IMR-90 (cell line): Measurements from ENCODE around the gene ZBTB1. TPM values are rescaled to one million over a fixed set of nuclear protein-coding genes. Genes with fewer than 3 reads are reported as not detected.
A peak's percentile ranks its signal among the peaks of the same experiment; 100 is the strongest.

Experiments used
- ATAC-seq: fragments of 200-7000 bp; cut with Tn5 transposase; 2 replicates; pipeline ENCODE4 v1.9.1; 2020; ENCODE audit warnings: low read depth, mild to moderate bottlenecking, moderate library complexity
- BruUV-seq: library from RNA; stranded (reverse); fragments of 400-500 nt; replicated peaks from 2 replicates; lab custom pipeline; 2021; lab: Mats Ljungman, UMichigan
- CTCF ChIA-PET: fragments of 300-600 bp; formaldehyde crosslinking; extraction: SDS; loops from one replicate; lab custom pipeline; 2021; ENCODE audit warnings: antibody characterized with exemption; lab: Yijun Ruan, JAX
- POLR2A ChIA-PET: fragments of 300-600 bp; sonication (Branson Sonifier 250); formaldehyde crosslinking; loops from one replicate; lab custom pipeline; 2022; ENCODE audit warnings: antibody characterized with exemption; ENCODE audit not compliant: unreplicated experiment; lab: Charles Lee
- DNase-seq: peaks from one replicate; pipeline ENCODE4 v3.0.0; 2013
- H2AFZ ChIP-seq: replicated peaks from 2 replicates; pipeline ENCODE3; 2013; ENCODE audit warnings: low read length, mild to moderate bottlenecking; ENCODE audit not compliant: poor library complexity
- H2AK5ac ChIP-seq: 2 replicates; pipeline ENCODE4 v1.6.1; 2013; ENCODE audit warnings: low read depth, low read length, inconsistent platforms
- H2AK9ac ChIP-seq: replicated peaks from 2 replicates; pipeline ENCODE3; 2013; ENCODE audit warnings: mild to moderate bottlenecking, low read depth, low read length, moderate library complexity; ENCODE audit not compliant: poor library complexity
- H2BK120ac ChIP-seq: 2 replicates; pipeline ENCODE4 v1.6.1; 2013; ENCODE audit warnings: low read depth, low read length, inconsistent platforms
- H2BK15ac ChIP-seq: 3 replicates; pipeline ENCODE4 v1.6.1; 2013; ENCODE audit warnings: low read depth, low read length, inconsistent platforms
- H2BK20ac ChIP-seq: 2 replicates; pipeline ENCODE4 v1.6.1; 2013; ENCODE audit warnings: low read depth, mild to moderate bottlenecking, inconsistent platforms, low read length, moderate library complexity
- H2BK5ac ChIP-seq: 2 replicates; pipeline ENCODE4 v1.6.1; 2013; ENCODE audit warnings: mild to moderate bottlenecking, low read depth, low read length, inconsistent platforms; ENCODE audit not compliant: poor library complexity, severe bottlenecking
- H3K14ac ChIP-seq: replicated peaks from 2 replicates; pipeline ENCODE4 v1.6.1; 2013; ENCODE audit warnings: low read depth, low read length, inconsistent platforms
- H3K18ac ChIP-seq: 2 replicates; pipeline ENCODE4 v1.6.1; 2013; ENCODE audit warnings: low read depth, low read length, control low read depth
- H3K23ac ChIP-seq: 2 replicates; pipeline ENCODE4 v1.6.1; 2013; ENCODE audit warnings: low read depth, low read length, inconsistent platforms
- H3K27ac ChIP-seq: 2 replicates; pipeline ENCODE4 v1.5.1; 2013; ENCODE audit warnings: mild to moderate bottlenecking, control low read depth, low read length; ENCODE audit not compliant: insufficient read depth
- H3K27me3 ChIP-seq: 2 replicates; pipeline ENCODE4 v1.6.1; 2013; ENCODE audit warnings: low read length; ENCODE audit not compliant: control insufficient read depth, insufficient read depth
- H3K36me3 ChIP-seq: 2 replicates; pipeline ENCODE4 v1.6.1; 2013; ENCODE audit warnings: low read length, mixed read lengths; ENCODE audit not compliant: control insufficient read depth, insufficient read depth
- H3K4ac ChIP-seq: 2 replicates; pipeline ENCODE4 v1.6.1; 2013; ENCODE audit warnings: low read depth, low read length, inconsistent platforms
- H3K4me1 ChIP-seq: 2 replicates; pipeline ENCODE4 v1.6.1; 2013; ENCODE audit warnings: low read length, mixed read lengths; ENCODE audit not compliant: control insufficient read depth, insufficient read depth
- H3K4me2 ChIP-seq: 2 replicates; pipeline ENCODE4 v1.6.1; 2013; ENCODE audit warnings: low read depth, mild to moderate bottlenecking, control low read depth, low read length, moderate library complexity
- H3K4me3 ChIP-seq: 2 replicates; pipeline ENCODE4 v1.5.1; 2013; ENCODE audit warnings: low read depth, mild to moderate bottlenecking, control low read depth, low read length, moderate library complexity; ENCODE audit not compliant: insufficient read depth
- H3K56ac ChIP-seq: 2 replicates; pipeline ENCODE4 v1.6.1; 2013; ENCODE audit warnings: low read length, inconsistent platforms; ENCODE audit not compliant: insufficient read depth; ENCODE audit errors: extremely low read depth
- H3K79me1 ChIP-seq, 2 experiments: 2 replicates each; pipeline ENCODE4 v1.6.1; 2013; ENCODE audit warnings: low read length in 2 of 2, inconsistent platforms in 1 of 2, low read depth in 1 of 2
- H3K9ac ChIP-seq: 2 replicates; pipeline ENCODE4 v1.6.1; 2013; ENCODE audit warnings: low read depth, low read length, control low read depth
- H3K9me1 ChIP-seq: 2 replicates; pipeline ENCODE4 v1.6.1; 2013; ENCODE audit warnings: low read length, inconsistent platforms; ENCODE audit not compliant: insufficient read depth
- H3K9me3 ChIP-seq: 2 replicates; pipeline ENCODE4 v1.6.1; 2013; ENCODE audit warnings: low read length; ENCODE audit not compliant: control insufficient read depth, insufficient read depth
- H4K20me1 ChIP-seq: 2 replicates; pipeline ENCODE4 v1.6.1; 2013; ENCODE audit warnings: low read length, inconsistent platforms; ENCODE audit not compliant: insufficient read depth
- H4K5ac ChIP-seq: 2 replicates; pipeline ENCODE4 v1.6.1; 2013; ENCODE audit warnings: mild to moderate bottlenecking, low read depth, low read length, control low read depth
- H4K8ac ChIP-seq, 2 experiments: 2 replicates each; pipeline ENCODE4 v1.6.1; 2013; ENCODE audit warnings: low read depth in 2 of 2, low read length in 2 of 2, control low read depth in 1 of 2, inconsistent platforms in 1 of 2
- H4K91ac ChIP-seq: 2 replicates; pipeline ENCODE4 v1.6.1; 2013; ENCODE audit warnings: low read depth, low read length, inconsistent platforms; ENCODE audit not compliant: insufficient read depth
- BHLHE40 ChIP-seq: fragments of 150-350 bp; IDR thresholded peaks from 2 replicates; pipeline ENCODE4 v1.6.1; 2016; ENCODE audit warnings: mild to moderate bottlenecking, low read depth, low read length
- CEBPB ChIP-seq: IDR thresholded peaks from 2 replicates; pipeline ENCODE4 v1.6.1; 2012; ENCODE audit warnings: low read depth, low read length, improper control_type of control experiment
- CTCF ChIP-seq: conservative IDR thresholded peaks from 2 replicates; pipeline ENCODE4 v1.5.1; 2012; ENCODE audit warnings: mild to moderate bottlenecking, low read depth, low read length, improper control_type of control experiment
- FOS ChIP-seq: fragments of 150-350 bp; IDR thresholded peaks from 2 replicates; pipeline ENCODE4 v1.6.1; 2016; ENCODE audit warnings: low read depth, low read length
- MAFK ChIP-seq: IDR thresholded peaks from 2 replicates; pipeline ENCODE4 v1.6.1; 2012; ENCODE audit warnings: low read depth, low read length, improper control_type of control experiment
- MAZ ChIP-seq: IDR thresholded peaks from 2 replicates; pipeline ENCODE4 v1.6.1; 2012; ENCODE audit warnings: low read depth, mild to moderate bottlenecking, low read length, improper control_type of control experiment, moderate library complexity, borderline replicate concordance
- MXI1 ChIP-seq: IDR thresholded peaks from 2 replicates; pipeline ENCODE4 v1.6.1; 2012; ENCODE audit warnings: low read depth, mild to moderate bottlenecking, low read length, moderate library complexity, borderline replicate concordance
- NFE2L2 ChIP-seq: fragments of 150-350 bp; IDR thresholded peaks from 2 replicates; pipeline ENCODE4 v1.6.1; 2016; ENCODE audit warnings: low read depth, mild to moderate bottlenecking, low read length
- POLR2A ChIP-seq: IDR thresholded peaks from 2 replicates; pipeline ENCODE4 v1.6.1; 2012; ENCODE audit warnings: mild to moderate bottlenecking, low read depth, low read length
- RAD21 ChIP-seq: IDR thresholded peaks from 2 replicates; pipeline ENCODE4 v1.6.1; 2012; ENCODE audit warnings: low read length, improper control_type of control experiment
- RCOR1 ChIP-seq: IDR thresholded peaks from 2 replicates; pipeline ENCODE4 v1.6.1; 2012; ENCODE audit warnings: mild to moderate bottlenecking, low read length, improper control_type of control experiment; ENCODE audit not compliant: insufficient replicate concordance
- RFX5 ChIP-seq: IDR thresholded peaks from 2 replicates; pipeline ENCODE4 v1.8.0; 2012; ENCODE audit warnings: low read depth, mild to moderate bottlenecking, low read length, moderate library complexity
- dilution Hi-C: fragments of 300-500 bp; cut with HindIII; formaldehyde crosslinking; loops from one replicate; pipeline ENCODE4 v1.14.3; 2018; ENCODE audit warnings: low sequenced_read_pairs; ENCODE audit not compliant: unreplicated experiment
- in situ Hi-C: fragments of 300-500 bp; cut with MboI; formaldehyde crosslinking; loops from 3 replicates; pipeline ENCODE4 v1.14.3; 2019; ENCODE audit warnings: low sequenced_read_pairs, inconsistent platforms, mixed read lengths
- intact Hi-C: fragments of 100-400 bp; cut with micrococcal nuclease; formaldehyde crosslinking; loops from 2 replicates; pipeline ENCODE4 v1.10.0; 2022
- polyA plus RNA-seq, 3 experiments: library from polyadenylated mRNA; depleted of rRNA; stranded (reverse); fragments of >200 nt; gene quantifications; 2 replicates each; pipeline ENCODE4 v1.2.3, GENCODE V29; 2012; ENCODE audit warnings: low replicate concordance in 1 of 3
- total RNA-seq: library from RNA; depleted of rRNA; stranded (reverse); fragments of >200 nt; gene quantifications from 2 replicates; pipeline ENCODE4 v1.2.3, GENCODE V29; 2012
- TF ChIP-seq, protein P1 (sequence below): fragments of 150-350 bp; IDR thresholded peaks from 2 replicates; pipeline ENCODE4 v1.6.1; 2017; ENCODE audit warnings: mild to moderate bottlenecking, antibody characterized with exemption, low read length, low read depth

The ZBTB1 gene
- total and polyA plus RNA-seq, 2 of the 4 experiments (the other 2 are of a cell fraction), result 19.0 to 37.3 TPM

GRCh38 chr14:64495252-64495651 lies 9.3 kb upstream of the ZBTB1 start:
- intact Hi-C loops (no loop called here), dilution Hi-C loops (no loop called here), in situ Hi-C loops (loop anchor here (25.0 kb wide), 1 partner anchor 483 kb away; no protein-coding TSS in a partner anchor)
- H3K14ac ChIP-seq, result no peak overlapping the region
- no peaks in the 10 kb centered on the region; the same call in 1 of the 2 replicates for H3K4me1 ChIP-seq
- H2BK5ac ChIP-seq, result no peak overlapping the region
- H3K4me2 ChIP-seq, result no peak overlapping the region
- no peaks in the 10 kb centered on the region for H3K9me3 ChIP-seq
- ATAC-seq (peak; percentile 27; the same call in 1 of the 2 replicates), DNase-seq (no peak)
- no peak overlapping the region for H3K9ac ChIP-seq
- no peaks in the 10 kb centered on the region for H4K20me1 ChIP-seq
- no peak overlapping the region for H2AFZ ChIP-seq
- no peak overlapping the region for H2BK20ac ChIP-seq
- TF ChIP-seq NFE2L2, result no peak
- no peak for TF ChIP-seq RAD21
- no peak for TF ChIP-seq RFX5
- TF ChIP-seq MAZ, result no peak
- no peak for TF ChIP-seq MXI1
- TF ChIP-seq FOS, result no peak
- no peak for TF ChIP-seq CEBPB
- TF ChIP-seq CTCF, result no peak
- no peak for TF ChIP-seq RCOR1
- no peak for TF ChIP-seq BHLHE40
- TF ChIP-seq POLR2A, result no peak
- no peak for TF ChIP-seq MAFK
- TF ChIP-seq, protein P1, sequence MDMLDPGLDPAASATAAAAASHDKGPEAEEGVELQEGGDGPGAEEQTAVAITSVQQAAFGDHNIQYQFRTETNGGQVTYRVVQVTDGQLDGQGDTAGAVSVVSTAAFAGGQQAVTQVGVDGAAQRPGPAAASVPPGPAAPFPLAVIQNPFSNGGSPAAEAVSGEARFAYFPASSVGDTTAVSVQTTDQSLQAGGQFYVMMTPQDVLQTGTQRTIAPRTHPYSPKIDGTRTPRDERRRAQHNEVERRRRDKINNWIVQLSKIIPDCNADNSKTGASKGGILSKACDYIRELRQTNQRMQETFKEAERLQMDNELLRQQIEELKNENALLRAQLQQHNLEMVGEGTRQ, result no peak
- no peak overlapping the region for H2AK5ac ChIP-seq
- no peaks in the 10 kb centered on the region for H3K36me3 ChIP-seq
- no peak overlapping the region for H4K91ac ChIP-seq
- no peak overlapping the region for H2BK15ac ChIP-seq
- H3K27me3 ChIP-seq, result no peaks in the 10 kb centered on the region
- H3K56ac ChIP-seq, result no peak overlapping the region
- no peak overlapping the region for H3K23ac ChIP-seq
- H3K4me3 ChIP-seq, result no peak overlapping the region
- no peak overlapping the region for H3K27ac ChIP-seq
- no peak overlapping the region for H3K4ac ChIP-seq
- H2BK120ac ChIP-seq, result no peak overlapping the region
- H4K8ac ChIP-seq, result no peak overlapping the region
- peaks cover 5 to 26% of the 10 kb centered on the region in 2 experiments for H3K79me1 ChIP-seq
- no peaks in the 10 kb centered on the region; the same call in none of the 2 replicates for H3K9me1 ChIP-seq
- no peak overlapping the region for H2AK9ac ChIP-seq
- no peak overlapping the region for H3K18ac ChIP-seq
- BruUV-seq, result no TSS peak
- H4K5ac ChIP-seq, result no peak overlapping the region
- POLR2A ChIA-PET, result no interaction called here
- CTCF ChIA-PET, result interaction anchor here (0.6 kb wide), 1 partner anchor 16 kb away, joined by 3 read pairs; no protein-coding TSS in a partner anchor
